ENCODE results near the gene SMIM32.

The SMIM32 gene

GRCh38 chr5:136222580-136223235 lies 29.7 kb upstream of the SMIM32 start:
- H3K4me3 Mint-ChIP-seq: no peak overlapping the region
- peaks cover 39% of the 10 kb centered on the region for H3K9me3 Mint-ChIP-seq
- H3K36me3 Mint-ChIP-seq (ENCODE audit: low read depth): peaks cover 4% of the 10 kb centered on the region
- H3K27ac Mint-ChIP-seq: no peak overlapping the region
- H3K4me1 Mint-ChIP-seq: no peaks in the 10 kb centered on the region
- no peak for DNase-seq
- TF ChIP-seq, protein P1, sequence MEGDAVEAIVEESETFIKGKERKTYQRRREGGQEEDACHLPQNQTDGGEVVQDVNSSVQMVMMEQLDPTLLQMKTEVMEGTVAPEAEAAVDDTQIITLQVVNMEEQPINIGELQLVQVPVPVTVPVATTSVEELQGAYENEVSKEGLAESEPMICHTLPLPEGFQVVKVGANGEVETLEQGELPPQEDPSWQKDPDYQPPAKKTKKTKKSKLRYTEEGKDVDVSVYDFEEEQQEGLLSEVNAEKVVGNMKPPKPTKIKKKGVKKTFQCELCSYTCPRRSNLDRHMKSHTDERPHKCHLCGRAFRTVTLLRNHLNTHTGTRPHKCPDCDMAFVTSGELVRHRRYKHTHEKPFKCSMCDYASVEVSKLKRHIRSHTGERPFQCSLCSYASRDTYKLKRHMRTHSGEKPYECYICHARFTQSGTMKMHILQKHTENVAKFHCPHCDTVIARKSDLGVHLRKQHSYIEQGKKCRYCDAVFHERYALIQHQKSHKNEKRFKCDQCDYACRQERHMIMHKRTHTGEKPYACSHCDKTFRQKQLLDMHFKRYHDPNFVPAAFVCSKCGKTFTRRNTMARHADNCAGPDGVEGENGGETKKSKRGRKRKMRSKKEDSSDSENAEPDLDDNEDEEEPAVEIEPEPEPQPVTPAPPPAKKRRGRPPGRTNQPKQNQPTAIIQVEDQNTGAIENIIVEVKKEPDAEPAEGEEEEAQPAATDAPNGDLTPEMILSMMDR (IDR thresholded peaks at IDR 0.05): no peak
- H3K27me3 Mint-ChIP-seq (ENCODE audit: low read depth, poor library complexity): peaks cover 19% of the 10 kb centered on the region

DNA sequence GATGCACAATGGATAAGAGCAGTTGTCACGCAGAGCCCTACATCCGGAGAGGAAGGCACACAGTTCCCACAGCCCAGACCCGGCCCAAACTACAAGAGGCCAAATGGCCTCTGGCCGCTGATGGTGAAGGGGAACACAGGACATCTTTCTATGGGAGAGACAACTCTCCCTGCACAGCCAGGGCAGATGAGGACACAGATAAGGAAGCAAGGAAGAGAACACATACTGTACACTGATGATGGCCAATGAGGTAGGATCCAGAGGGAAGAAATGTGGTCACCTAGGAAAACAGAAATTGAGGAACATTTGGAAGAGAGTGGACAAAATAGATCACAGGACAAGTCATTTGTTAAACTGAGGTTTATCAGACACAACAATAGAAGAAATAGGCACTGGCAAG lies 28.4 kb upstream of the SMIM32 start:
- Mint-ChIP-seq H3K36me3 (ENCODE audit: low read depth) (peaks cover 4% of the 10 kb centered on the region), H3K4me3 (no peak overlapping the region), H3K4me1 (no peaks in the 10 kb centered on the region), H3K27me3 (ENCODE audit: low read depth, poor library complexity) (peaks cover 9% of the 10 kb centered on the region), H3K9me3 (peaks cover 39% of the 10 kb centered on the region), H3K27ac (peak overlapping the region; percentile 3)
- TF ChIP-seq, protein P1 (IDR thresholded peaks at IDR 0.05): no peak
- DNase-seq: no peak

DNA sequence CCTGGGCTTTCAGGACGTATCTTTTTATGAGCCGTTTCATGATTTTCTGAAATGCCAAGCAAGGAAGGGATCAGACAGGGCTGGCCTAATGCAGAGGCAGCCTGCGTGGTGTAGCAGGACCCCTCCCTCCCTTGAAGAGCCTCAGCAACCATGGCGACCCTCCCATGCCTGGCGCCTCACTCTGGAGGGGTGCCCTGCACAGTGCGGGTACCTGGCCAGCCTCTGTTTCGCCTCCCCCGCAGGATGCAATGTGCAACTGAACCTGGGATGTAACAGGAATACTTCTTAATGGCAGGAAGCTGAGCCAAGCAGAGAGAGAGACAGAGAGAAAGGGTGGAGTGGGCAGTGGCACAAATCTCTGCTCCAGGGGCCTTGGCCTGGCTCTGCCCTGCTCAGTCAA lies 23.3 kb upstream of the SMIM32 start:
- Mint-ChIP-seq H3K4me3 (no peak overlapping the region), H3K27ac (no peak overlapping the region), H3K4me1 (no peaks in the 10 kb centered on the region), H3K36me3 (ENCODE audit: low read depth) (peaks cover 4% of the 10 kb centered on the region), H3K27me3 (ENCODE audit: low read depth, poor library complexity) (no peaks in the 10 kb centered on the region), H3K9me3 (peaks cover 20% of the 10 kb centered on the region)
- DNase-seq: no peak
- TF ChIP-seq, protein P1 (IDR thresholded peaks at IDR 0.05): no peak

DNA sequence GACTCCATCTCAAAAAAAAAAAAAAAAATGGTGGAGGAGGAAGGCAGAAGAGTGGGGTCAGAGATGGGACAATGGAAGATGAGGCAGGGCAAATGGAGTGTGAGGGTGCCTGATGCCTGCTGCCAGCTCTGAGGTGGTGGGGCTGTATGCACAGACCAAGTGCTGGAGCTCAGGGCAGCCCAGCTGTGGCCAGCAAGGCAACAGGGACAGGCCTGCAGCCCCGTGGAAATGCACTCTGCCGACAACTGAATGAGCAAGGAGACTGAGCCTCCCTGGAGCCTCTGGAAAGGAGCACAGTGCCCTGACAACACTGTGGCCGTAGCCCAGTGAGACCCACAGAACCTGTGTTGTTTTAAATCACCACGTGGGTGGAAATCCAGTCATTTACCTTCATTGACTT lies 22.9 kb upstream of the SMIM32 start:
- DNase-seq: no peak
- Mint-ChIP-seq H3K36me3 (ENCODE audit: low read depth) (peaks cover 4% of the 10 kb centered on the region), H3K9me3 (peaks cover 16% of the 10 kb centered on the region), H3K27me3 (ENCODE audit: low read depth, poor library complexity) (peaks cover 1% of the 10 kb centered on the region), H3K27ac (no peak overlapping the region), H3K4me3 (no peak overlapping the region), H3K4me1 (no peaks in the 10 kb centered on the region)
- TF ChIP-seq, protein P1 (IDR thresholded peaks at IDR 0.05): no peak

DNA sequence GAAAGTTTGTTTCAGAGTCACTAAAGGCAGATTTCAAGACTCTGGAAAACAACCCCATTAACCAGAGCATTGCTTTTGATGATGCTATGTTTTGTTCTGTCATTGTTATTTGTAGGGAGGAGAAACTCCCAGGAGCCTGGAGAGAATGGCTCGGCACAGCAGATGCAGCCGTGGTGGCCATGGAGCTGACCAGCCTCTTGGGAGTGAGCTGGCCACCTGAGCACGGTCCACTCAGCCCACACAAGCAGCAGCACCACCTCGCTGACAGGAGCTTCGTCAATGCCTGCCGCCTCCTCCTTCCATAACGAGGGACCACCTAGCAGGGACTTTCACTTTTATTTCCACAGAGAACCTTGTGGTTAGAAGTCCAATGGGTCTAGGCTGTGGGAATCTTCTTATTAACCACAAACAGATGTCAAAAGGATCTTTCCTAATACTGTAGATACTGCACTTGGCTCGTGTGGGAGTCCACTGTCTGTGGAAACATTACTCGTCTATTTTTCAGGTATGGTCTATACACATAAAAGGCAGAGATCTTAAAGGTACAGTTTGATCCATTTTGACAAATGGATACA lies 21.0 kb upstream of the SMIM32 start:
- no peak for DNase-seq
- no peaks in the 10 kb centered on the region for H3K4me1 Mint-ChIP-seq
- no peaks in the 10 kb centered on the region for H3K36me3 Mint-ChIP-seq (ENCODE audit: low read depth)
- H3K4me3 Mint-ChIP-seq: no peak overlapping the region
- TF ChIP-seq, protein P1 (IDR thresholded peaks at IDR 0.05): no peak
- H3K27me3 Mint-ChIP-seq (ENCODE audit: low read depth, poor library complexity): peaks cover 11% of the 10 kb centered on the region
- no peak overlapping the region for H3K27ac Mint-ChIP-seq
- H3K9me3 Mint-ChIP-seq: peaks cover 4% of the 10 kb centered on the region

GRCh38 chr5:136212252-136212721 lies 19.3 kb upstream of the SMIM32 start:
- TF ChIP-seq, protein P1 (IDR thresholded peaks at IDR 0.05): peak; percentile 86
- Mint-ChIP-seq H3K36me3 (ENCODE audit: low read depth) (no peaks in the 10 kb centered on the region), H3K4me1 (no peaks in the 10 kb centered on the region), H3K27me3 (ENCODE audit: low read depth, poor library complexity) (peaks cover 14% of the 10 kb centered on the region), H3K4me3 (no peak overlapping the region), H3K9me3 (no peaks in the 10 kb centered on the region), H3K27ac (no peak overlapping the region)
- peak; percentile 74 for DNase-seq

Data from nephron progenitor cell (in vitro differentiated cells).